ENCODE results near the gene ALS2CL. TPM values are rescaled to one million over a fixed set of nuclear protein-coding genes. Genes with fewer than 3 reads are reported as not detected.

ALS2CL gene
- total and polyA plus RNA-seq, 10 of the 15 experiments (the other 5 are each of a cell fraction or from before 2014, with no cell fraction given): 0.01 to 0.05 TPM; not detected in 8

GRCh38 chr3:46676601-46677410 is 16.7 kb downstream of the ALS2CL start:
- no peak overlapping the region for H3K4me3 ChIP-seq
- RAD21 ChIA-PET (ENCODE audit: unreplicated experiment): no interaction called here
- intact Hi-C loops (cut with micrococcal nuclease; ENCODE audit: unreplicated experiment): no loop called here
- POLR2A ChIA-PET: no interaction called here
- no peak for FAIRE-seq
- SMC1A ChIA-PET (ENCODE audit: uncharacterized antibody, unreplicated experiment): no interaction called here
- in situ Hi-C loops (cut with MboI): no loop called here
- no peak for DNase-seq (ENCODE audit: low read depth, low spot score)
- no peak overlapping the region for H3K4me2 ChIP-seq (ENCODE audit: control insufficient read depth, insufficient read depth)
- no peaks in the 10 kb centered on the region for H4K20me1 ChIP-seq (ENCODE audit: control insufficient read depth, insufficient read depth)
- H3K9me3 ChIP-seq (replicated peaks; ENCODE audit: control insufficient read depth, insufficient read depth, low read length): no peaks in the 10 kb centered on the region
- no peak overlapping the region for H3K9ac ChIP-seq (ENCODE audit: control insufficient read depth, insufficient read depth, low read length)
- no peak overlapping the region for H3K27ac ChIP-seq (ENCODE audit: control insufficient read depth, insufficient read depth)
- H2AFZ ChIP-seq (ENCODE audit: control insufficient read depth, low read depth, low read length): no peak overlapping the region
- BruUV-seq (replicated peaks): no TSS peak
- no peaks in the 10 kb centered on the region for H3K79me2 ChIP-seq (ENCODE audit: control insufficient read depth, insufficient read depth, low read length)
- no peak for TF ChIP-seq POLR2AphosphoS5 (IDR thresholded peaks at IDR 0.05; ENCODE audit: low read length)
- TF ChIP-seq EP300 (IDR thresholded peaks at IDR 0.05; ENCODE audit: borderline replicate concordance in 1 of 2, control insufficient read depth in 1 of 2, low read depth in 2 of 2, low read length in 2 of 2): no peak
- no peak for TF ChIP-seq HCFC1 (IDR thresholded peaks at IDR 0.05; ENCODE audit: low read length)
- no peak for TF ChIP-seq ZBTB33 (IDR thresholded peaks at IDR 0.05)
- no peak for TF ChIP-seq MEF2A (IDR thresholded peaks at IDR 0.05; ENCODE audit: insufficient read depth, low read depth, low read length)
- H3K36me3 ChIP-seq (ENCODE audit: control insufficient read depth in 2 of 2, insufficient read depth in 2 of 2, low read length in 1 of 2): no peaks in the 10 kb centered on the region
- ATAC-seq: no peak
- no peaks in the 10 kb centered on the region for H3K4me1 ChIP-seq (ENCODE audit: control insufficient read depth, insufficient read depth, low read length)
- 61% methylated on average over 13 of the region's 16 CpGs for WGBS (ENCODE audit: insufficient coverage, insufficient replicate concordance, low lambda C conversion rate, missing lambda C conversion rate)
- CTCF ChIA-PET: no interaction called here
- no peaks in the 10 kb centered on the region for H3K27me3 ChIP-seq (replicated peaks in 1 of 2; ENCODE audit: control insufficient read depth in 2 of 2, insufficient read depth in 2 of 2, low read length in 1 of 2)
